Mesenteric fat pad (tissue), 1 donor: Measurements from ENCODE around the gene CABLES1. TPM values are rescaled to one million over a fixed set of nuclear protein-coding genes. Genes with fewer than 3 reads are reported as not detected.
"Not testable (repeated sequence)": the region's sequence is repeated elsewhere in the genome, so short reads cannot be mapped to it uniquely, and the experiment has no call there.

Experiments used
- DNase-seq: peaks from one replicate; pipeline ENCODE4 v3.0.0-alpha.2; 2020; ENCODE audit warnings: low spot score
- total RNA-seq: library from RNA; stranded (reverse); fragmentation: NEBNext Ultra II Directional; extraction: Animal tissue kit (Norgen Biotek cat#: 25700); gene quantifications from one replicate; pipeline ENCODE4 v1.2.1, GENCODE V29; 2021
- donor health status: DM: yes; HTN: yes; CAD: no.

The CABLES1 gene
- total RNA-seq, 1 donor from 2014 or later = 57.0 TPM

DNA sequence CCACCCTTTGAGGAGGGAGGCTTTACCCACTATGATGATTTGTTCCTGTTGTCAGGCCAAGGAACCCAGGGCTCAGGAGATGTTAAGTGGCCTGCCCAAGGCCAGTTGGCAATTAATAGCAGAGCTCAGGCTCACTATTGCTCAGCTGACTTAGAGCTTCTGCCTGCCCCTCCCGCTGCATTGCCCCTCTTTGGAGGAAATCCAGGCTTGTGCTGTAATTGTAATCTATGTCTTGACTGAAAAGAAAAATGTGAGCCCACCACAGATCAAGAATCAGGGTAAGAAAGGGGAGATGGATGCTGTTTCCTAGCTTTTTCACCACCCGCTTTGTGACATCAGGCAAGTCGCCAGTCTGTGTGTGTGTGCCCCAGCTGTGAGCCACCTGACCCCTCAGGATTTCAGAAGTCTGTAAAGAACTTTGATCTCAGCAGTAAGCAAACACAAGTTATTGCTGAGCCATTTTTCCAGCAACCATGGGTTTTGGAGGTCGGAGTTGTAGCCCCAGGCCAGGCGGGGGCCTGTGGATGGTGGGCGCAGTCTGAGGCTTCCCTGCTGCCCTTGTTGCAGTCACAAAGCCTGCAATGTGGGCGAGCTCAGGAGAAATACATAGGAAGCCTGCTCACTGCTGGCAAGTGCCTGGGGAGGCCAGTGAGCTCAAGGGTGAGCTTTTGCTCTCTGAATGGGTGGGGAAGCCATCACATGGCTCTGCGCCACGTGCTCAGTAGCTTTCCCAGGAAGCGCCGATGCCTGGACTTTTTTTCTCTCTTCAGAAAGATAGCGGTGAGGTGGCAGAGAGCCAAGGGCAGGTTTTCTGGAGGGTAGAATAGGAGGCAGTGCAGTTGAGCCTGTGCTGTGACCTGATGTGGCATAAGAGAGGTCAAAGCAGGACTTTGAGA is 6.1 kb downstream of the CABLES1 start:
- DNase-seq = no peak

DNA sequence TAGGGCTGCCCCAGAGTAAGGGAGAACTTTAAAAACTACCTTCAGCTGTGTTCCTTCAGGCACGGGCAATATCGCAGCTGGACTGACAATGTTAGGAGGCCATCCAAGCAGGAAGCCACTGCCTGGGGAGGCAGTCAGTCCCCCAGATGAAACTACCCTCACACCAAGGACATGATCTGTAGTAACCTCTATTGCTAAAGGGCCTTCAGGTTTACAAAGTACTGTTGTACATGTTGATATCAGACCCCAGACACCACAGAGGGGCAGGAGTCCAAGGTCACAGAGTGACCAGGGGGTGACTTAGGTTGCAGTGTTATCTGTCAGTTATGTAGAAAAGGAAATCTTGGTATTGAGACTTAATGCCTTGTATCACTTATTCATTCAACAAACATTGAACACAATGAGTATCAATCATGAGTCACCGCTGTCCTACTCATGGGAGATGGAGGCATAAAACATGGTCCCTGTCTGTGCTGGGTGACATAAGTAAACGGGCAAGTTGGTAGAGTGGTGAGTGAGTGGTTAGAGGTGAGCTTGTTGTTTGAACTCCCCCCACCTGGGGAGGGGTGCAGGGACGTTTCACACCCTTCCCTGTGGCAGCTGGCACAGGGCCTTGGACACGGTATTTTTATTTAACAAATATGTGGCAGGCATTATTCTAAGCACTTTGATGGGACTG is 7.1 kb downstream of the CABLES1 start:
- no peak for DNase-seq

DNA sequence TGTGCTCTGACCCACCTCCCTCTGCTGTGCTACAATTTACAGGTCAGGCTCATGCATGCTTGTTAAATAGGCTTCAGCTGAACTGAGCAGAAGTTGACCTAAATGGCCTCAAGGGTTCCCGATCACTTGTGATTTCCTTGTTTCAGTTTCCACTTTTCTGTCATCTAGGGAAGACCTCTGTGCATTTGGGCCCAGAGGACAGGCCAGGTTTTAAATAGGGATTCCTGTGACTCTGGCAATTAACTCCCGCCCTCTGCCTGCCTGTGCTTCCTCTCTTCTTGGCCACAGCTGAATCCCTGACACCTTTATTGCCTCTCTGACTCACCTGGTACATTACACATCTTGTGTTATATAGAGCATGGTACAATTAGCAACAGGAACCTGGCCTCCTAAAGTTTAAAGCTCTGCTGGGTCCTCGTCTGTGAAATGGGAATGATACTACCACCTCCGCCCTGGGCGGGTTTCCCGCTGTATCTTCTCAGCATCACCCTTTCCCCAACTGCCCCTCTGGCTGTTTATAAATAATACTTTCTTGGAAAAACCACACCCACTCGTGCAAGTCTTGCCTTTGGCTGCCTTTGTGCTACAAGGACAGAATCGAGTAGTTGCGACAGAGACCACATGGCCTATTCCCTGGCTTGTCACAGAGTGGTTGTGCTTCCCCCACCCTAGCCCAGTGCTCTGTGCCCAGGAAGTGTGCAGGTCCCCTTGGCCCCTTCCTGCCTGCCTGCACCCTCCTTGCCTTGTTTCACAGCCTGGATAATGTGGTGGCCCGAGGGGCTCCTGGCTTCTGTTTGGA is 7.9 kb downstream of the CABLES1 start:
- no peak for DNase-seq

DNA sequence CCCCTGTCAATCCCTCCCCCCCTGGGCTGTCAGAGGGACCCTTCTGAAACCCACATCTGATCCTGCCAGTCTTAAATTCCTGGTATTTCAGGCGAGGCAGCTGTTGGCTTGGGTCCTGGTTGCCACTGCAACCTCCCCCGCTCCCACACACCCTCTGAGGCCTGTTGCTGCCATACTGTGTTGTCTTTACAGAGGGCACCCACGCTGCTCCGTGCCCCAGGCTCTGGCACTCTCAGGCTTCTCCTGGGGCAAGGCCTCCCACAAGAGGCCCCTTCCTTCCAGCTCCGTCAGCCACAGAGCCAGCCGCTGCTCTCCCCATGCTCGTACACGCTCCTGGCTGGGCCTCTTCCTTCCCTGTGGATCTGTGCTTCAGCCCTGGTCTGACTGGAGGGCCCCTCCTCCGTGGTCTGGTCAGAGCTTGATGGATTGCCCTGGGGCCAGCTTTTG is 8.6 kb downstream of the CABLES1 start:
- no peak for DNase-seq

DNA sequence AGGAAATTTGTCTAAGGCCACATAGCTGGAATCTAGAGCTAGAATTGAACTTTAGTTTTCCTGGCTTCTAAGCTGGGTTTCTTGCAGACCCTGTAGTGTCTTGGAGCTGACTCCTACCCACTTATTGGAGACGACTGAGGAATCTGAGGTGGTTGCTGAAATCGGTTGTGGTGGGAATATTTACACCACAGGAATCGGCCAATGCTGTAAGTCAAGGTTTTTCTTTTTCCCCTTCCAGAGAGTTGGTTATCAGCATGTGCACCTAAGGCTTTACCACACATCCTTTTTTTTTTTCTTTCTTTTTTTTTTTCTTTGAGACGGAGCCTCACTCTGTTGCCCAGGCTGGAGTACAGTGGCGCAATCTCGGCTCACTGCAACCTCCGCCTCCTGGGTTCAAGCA is 9.4 kb downstream of the CABLES1 start:
- no peak for DNase-seq

DNA sequence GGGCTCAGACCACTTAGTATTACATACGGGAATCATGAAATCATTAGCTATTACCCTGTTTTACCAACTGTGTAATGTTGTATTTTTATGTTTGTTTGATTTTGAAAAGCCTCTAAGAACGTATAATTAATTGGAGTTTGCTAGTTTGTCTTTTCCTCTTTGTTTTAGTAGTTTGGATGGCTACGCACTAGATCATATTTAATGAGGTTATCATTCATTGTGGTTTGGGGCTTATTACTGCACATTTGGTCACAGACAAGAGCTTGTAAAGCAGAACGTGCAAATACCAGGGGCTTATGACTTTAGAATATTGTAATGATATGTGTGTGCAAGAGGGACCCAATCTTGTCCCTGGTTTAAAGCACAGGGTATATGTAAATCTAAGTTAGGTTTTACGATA is 10.3 kb downstream of the CABLES1 start:
- DNase-seq = no peak

DNA sequence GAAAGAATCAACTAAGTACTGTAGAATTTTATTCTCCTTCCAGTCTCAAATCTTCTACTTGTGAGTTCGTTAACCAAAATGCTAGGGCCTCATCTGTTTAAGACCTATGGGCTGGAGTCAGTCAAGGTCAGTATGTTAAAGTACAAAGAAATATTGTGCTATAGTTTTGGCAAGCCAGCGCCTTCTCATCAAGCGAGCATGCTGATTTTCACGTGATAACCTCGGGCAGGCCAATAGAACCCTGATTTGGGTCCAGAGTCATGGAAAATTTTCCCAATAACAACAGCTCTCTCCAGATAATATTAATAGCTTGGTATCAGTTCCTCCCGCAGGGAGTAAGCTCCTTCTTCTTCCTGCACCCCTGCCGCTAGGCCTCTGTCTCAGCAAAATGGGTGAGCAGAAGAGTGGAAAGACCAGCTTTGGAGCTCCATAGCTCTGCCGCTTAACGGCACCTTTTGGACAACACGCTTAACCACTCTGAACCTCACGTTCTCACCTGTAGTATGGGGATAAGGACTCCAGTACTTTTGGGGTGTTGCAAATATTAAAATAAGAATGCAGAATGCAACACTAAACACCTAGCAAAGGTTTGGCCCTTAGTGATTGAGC is 11.7 kb downstream of the CABLES1 start:
- no peak for DNase-seq

DNA sequence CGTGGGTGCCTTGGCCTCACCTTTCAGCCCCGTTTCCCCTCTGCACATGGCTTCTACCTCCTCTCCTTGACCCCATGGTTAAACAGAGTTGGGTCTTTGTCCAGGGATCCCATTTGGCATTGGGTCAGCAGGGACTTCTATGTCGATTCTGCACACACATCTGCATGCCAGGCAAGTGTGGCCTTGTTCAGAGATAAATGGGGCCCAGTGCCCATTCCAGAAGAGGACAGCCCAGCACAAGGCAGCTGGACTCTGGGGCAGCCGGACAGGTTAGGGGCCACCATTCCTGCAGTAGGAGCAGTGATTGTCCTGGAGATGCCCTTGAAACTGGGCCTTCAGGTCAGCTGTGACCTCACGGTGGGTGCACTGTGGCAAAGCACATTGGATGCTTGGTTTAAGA is 13.1 kb downstream of the CABLES1 start:
- DNase-seq = no peak

DNA sequence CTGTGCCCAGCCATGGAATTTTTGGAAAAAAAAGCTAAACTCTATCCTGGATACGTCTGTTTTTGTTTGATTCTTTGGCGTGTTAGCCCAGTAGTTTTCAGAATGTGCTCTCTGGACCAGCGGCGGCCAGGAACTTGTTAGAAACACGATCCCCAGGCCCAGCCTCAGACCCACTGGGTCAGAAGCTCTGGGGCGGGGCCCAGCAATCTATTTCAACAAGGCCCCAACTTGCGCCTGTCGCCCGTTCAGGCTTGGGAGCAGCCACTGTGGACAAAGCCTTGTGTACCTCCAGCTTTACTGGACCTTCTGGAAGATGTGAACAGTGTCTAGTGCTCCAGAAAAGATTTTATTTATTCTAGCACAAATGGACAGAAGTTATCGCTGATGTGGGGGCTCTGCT is 14.3 kb downstream of the CABLES1 start:
- DNase-seq = no peak

DNA sequence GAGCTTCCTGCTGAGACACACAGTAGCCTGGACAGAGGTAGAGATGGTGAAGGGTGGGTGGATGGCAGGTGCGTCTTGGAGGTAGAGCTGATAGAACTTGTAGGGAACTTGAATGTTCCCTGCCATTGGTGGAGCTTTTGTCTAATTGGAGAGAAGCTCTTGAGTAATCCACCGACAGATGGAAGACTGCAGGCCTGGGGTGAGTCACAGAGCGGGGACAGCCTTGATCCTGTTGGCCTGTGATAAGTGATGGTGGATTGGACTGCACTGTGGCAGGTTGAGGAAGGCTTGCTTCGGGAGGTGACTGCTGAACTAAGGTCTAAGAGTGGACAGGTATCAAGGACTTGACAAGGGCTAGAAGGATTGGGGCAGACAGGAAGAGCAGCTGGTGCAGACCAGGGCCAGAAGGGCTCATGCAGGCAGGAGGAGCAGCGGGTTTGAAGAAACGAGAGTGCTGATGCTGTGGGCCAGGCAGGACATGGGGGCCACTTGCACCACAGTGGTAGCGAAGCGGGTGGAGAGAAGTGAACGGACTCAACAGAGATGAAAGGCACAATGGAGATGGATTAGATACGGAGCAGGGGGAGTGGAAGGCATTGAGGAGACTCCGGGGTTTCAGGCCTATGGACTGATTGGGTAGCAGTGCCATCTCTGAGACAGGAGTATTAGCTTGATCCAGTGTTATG is 16.3 kb downstream of the CABLES1 start:
- DNase-seq = no peak

DNA sequence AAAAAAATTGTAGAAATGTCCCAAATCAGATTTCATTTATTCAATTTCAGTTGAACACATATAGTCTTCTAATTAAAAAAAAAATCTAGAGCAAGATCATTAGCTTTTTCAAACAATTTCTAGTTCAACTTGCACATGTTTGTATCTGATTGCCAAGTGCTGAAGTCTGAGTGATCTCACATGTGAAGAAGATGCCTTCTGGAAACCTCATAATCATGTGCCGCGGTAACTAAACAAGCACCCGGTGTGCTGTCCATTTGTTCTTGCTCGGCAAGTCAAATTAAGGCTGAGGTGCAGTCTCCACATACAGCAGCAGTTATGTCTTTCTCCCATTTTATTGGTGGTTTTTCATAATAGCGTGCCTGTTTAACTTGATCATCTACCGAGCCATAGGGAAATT is 18.7 kb downstream of the CABLES1 start:
- DNase-seq = no peak

DNA sequence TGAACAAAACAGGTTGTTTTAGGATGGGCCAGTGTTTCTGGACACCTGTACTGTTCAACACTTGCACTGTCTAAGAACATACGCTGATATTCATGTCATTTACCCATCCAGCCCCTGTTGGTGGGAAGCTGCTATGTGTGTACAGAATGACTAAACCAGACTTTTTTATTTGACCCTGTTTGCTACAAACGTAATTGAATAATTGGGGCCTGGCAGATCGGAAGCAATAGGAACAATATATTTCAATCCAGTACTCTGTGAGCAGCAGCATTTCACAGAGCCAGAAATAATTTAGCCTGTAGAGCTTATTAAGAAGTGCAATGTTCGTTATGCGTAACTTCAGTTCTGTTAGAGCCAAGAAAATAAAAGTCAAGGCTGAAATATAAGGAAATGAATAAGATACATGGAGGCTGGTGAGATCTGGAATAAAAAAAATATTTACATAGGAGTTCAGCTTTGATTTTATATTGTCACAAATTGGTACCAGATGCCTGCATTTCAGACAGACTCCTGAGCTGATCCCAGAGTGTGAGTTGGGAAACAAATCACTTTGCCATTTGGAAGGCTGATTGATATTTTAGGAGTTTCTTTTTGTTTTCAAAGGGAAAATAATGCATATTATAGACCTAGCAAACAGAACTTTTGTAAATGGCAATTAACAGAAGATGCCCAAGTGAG is 19.7 kb downstream of the CABLES1 start:
- DNase-seq = no peak

DNA sequence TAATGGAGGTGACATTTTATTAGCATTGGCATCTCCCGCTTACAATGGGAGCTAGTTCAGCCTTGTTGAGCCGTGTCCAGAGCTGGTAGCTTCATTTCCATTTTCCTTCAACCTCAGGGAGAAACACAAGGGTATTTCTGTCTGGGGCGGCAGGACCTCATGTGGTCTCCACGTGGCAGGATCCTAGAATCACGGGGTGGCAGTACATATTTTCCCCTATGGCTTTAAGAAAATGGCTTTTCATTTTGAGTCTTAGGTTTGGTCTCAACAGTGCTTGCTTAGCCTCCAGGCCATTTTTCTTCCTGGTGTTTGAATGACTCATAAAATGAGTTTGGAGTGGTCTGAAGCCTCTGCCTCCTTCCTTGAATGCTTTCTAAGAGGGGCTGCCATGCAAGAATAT is 20.3 kb downstream of the CABLES1 start:
- DNase-seq = no peak

DNA sequence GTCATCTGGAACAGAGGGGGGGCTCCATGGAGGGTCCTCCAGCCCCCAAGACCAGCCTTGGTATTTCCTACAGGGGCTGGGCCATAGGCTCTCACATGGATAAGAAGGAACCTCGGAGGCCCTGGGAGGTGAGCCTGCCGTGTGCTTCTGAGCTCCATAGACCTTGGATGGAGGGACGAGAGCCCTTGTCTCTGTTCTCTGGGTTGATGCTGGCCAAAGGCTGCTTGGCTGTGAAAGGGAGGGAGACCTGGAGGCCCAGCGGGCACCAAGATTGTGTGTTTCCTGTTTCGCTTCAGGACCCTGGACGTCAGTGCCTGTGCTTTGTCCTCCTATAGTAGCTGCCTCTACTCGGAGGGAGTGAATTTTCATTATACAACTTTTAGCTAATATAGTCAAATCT is 20.8 kb downstream of the CABLES1 start:
- no peak for DNase-seq

DNA sequence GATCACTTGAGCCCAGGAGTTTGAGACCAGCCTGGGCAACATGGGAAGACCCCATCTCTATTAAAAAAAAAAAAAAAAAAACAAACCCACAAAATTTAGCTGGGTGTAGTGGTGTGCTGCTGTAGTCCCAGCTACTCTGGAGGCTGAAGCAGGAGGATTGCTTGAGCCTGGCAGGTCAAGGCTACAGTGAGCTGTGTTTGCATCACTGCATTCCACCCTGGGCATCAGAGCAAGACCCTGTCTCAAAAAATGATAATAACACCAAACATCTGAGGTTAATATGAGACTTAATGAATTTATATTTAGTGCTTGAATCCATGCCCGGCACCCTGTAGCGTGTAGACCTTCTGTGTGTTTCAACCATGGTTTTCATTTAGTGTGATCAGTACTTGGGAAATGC is 22.8 kb downstream of the CABLES1 start:
- no peak for DNase-seq

DNA sequence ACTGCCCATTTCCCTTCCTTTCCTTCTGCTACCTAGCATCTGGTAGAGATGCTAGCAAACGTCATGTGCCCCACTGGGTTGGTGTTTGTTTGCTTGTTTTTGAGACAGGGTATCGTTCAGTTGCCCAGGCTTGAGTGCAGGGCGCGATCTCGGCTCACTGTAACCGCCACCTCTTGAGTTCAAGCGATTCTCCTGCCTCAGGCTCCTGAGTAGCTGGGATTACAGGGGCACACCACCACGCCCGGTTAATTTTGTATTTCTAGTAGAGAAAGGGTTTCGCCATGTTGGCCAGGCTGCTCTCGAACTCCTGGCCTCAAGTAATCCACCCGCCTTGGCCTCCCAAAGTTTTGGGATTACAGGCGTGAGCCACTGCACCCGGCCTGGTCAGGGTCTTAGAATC is 23.6 kb downstream of the CABLES1 start:
- DNase-seq = not testable (repeated sequence)

DNA sequence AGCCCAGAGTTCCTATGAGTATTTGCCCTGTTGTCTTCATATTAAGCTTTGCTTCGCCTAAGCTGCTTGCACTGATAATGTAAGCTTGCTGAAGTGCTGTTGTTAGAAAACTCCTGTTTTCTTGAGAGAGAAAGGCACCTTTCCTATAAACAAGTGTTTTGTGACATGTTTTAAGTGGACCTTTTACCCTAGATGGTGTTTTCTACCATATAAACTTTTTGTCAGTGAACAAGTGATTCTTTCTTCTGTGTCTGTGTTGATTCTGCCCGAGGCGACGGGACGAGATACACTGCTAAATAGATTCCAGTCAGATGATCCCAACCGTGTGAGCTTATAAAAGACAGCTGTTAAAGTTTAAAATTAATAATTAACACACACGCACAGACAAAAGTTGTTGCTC is 24.1 kb downstream of the CABLES1 start:
- no peak for DNase-seq

DNA sequence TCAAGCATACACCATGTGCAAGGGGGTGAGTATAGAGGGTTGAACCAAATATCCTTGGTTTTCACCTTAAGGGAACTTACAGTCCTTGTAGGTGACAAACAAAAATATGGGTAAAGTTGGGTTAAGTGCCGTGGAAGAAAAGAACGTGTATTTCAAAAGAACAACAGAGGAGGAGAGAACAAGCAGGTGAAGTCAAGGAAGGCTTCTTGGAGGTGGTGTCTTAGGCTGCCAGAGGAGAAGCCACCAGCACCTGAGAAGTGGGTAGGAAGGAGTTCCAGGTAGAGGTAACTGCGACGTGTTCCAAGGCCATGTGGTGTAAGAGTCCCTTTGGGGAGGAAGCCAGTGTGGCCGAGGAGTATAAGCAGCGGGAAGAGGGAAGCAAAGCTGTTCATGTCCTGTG is 27.2 kb downstream of the CABLES1 start:
- DNase-seq = no peak

DNA sequence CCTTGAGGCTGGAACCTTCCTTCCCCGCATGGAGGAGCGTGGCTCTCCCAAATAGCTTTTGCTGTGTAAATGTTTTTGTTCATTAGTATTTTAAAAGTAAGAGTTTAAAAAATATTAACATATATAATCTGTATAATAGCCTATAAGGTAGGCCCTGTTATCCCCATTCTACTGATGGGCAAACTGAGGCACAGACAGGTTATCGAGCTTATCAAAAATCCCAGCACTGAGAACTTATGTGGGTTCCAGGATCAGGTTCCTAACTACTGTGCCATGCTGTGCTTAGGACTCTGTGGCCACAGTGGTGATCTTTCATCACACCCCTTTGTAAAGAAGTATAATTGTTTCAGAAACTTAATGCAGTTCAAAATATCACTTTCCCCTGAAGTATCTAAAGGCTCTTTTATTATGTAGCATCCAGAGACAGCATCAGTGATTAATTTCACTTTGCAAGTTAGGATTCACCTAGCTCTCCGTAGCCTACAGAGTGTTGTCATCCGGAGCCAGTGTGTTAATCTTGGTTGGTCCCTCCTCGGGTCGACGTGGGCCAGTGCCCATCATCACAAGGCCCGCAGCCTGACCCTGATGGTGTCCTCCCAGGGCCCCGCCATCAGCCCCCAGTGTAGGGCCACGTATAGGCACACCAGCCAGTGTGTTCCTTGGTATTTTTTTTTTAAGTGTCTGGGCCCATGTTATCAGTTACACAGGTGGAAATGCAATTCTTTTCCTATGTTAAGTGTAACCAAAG is 28.7 kb downstream of the CABLES1 start:
- DNase-seq = no peak
